HL-60/S4 treated with phorbol 12-myristate 13-acetate at 8.2 ng/mL for 4 days and 3 days (cell line): Measurements from ENCODE around the gene FGFRL1.

ENCODE experiments used
- in situ Hi-C: fragments of 300-500 bp; cut with MboI; formaldehyde crosslinking; loops from 2 replicates; pipeline ENCODE4 v1.15.0; 2022; ENCODE audit warnings: low sequenced_read_pairs

FGFRL1 gene

DNA sequence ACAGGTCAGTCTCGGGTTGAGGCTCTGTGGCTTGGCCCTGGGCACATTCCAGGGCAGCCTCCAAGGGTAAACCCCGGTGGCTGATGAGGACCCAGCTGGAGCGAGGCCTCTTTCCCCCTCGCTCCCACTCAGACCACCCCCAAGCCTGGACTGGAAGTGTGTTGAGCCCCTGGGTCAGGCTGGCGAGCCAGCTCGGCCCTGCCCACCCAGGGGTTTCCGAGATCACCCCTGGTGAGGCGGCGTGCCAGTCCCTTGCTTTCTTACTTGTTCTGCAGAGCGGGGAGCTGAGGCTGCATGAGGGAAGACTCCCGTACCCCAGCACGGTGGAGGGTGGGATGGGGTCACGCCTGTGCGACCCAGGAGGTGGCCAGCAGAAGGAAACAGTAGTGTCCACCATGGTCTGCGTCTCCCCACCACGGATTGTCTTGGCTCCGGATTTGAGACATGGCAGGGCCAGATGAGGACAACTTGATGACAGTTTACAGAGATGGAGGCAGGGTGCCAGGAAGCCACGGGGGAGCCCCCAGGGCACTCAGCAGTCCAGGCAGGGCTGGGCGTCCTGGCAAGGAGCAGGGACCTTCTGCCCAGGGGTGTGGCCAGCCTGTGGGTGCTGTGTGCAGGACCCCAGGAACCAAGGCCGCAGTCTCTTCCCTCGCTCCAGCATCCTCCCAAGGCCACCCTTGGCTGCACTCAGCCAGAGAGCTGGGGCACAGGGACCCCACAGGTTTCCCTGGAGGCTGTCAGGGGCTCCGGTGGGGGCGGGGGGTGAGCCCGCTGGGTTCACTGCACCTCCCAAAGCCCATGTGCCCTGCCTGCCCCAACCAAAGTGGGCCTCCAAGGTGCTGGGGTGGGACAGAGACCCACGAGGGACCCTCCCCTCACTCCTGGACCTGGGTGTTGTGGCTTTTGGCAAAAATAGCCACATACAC lies 6.6 kb upstream of the FGFRL1 start:
- in situ Hi-C loops: no loop called here

DNA sequence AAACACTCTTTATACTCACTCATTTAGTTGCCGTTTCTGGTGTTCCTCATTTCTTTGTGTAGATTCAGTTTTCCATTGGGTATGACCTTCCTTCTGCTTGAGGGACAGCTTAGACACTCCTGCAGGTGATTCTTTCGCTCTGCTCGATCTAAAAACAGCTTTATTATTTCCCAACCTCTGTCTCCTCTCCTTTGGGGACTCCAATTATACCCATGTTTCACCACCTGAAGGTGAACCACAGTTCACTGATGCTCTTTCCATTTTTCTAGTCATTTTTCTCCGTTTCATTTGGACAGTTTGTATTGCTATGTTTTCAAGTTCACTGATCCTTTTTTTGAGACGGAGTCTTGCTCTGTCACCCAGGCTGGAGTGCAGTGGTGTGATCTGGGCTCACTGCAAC lies 4.6 kb upstream of the FGFRL1 start:
- in situ Hi-C loops: no loop called here

- in situ Hi-C loops: no loop called here
These were observed 2.4 kb upstream of the FGFRL1 start for GRCh38 chr4:1008840-1009541.

DNA sequence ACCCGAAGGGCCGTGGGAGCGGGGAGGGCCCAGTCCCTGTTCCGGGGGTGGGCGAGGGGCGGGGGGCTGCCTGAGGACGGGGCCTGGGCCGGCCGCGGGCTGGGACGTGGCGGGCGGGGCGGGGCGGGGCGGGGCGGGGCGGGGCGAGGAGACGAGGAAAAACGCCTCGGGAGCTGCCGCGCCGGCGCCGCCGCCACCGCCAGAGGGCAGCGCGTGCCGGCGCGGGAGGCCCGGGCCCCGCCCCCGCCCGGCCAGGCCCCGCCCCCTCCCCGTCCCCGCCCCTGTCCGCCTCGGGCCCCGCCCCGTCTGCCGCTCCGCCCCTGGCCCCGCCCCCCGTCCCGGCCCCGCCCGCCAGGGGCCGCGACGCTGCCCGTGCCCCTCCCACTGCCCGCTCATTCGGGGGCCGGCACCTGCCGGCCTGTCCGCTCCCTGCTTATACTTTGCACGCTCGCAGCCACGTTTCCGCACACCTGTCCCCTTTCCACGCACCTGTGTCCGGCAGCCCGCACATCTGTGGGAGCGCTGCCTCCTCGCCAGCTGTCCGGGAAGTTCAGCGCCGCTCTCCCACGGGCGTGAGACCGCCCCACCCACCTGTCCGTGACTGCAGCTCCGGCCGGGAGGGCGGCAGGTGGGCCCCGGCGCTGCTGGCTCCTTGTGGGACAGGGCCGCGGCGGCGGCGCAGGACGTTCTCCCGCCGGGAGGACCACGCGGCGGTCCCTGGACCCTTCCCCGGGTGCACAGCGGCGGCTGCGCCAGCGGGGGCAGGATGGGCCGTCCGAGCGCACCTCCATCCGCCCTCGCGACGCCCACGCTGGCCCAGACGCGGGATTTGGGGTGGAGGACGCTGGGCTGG lies 1.7 kb upstream of the FGFRL1 start:
- in situ Hi-C loops: no loop called here

GRCh38 chr4:1010395-1011021 lies 918 bp upstream of the FGFRL1 start:
- in situ Hi-C loops: no loop called here

- in situ Hi-C loops: no loop called here
These were observed 224 bp downstream of the FGFRL1 start for GRCh38 chr4:1011666-1012033.

DNA sequence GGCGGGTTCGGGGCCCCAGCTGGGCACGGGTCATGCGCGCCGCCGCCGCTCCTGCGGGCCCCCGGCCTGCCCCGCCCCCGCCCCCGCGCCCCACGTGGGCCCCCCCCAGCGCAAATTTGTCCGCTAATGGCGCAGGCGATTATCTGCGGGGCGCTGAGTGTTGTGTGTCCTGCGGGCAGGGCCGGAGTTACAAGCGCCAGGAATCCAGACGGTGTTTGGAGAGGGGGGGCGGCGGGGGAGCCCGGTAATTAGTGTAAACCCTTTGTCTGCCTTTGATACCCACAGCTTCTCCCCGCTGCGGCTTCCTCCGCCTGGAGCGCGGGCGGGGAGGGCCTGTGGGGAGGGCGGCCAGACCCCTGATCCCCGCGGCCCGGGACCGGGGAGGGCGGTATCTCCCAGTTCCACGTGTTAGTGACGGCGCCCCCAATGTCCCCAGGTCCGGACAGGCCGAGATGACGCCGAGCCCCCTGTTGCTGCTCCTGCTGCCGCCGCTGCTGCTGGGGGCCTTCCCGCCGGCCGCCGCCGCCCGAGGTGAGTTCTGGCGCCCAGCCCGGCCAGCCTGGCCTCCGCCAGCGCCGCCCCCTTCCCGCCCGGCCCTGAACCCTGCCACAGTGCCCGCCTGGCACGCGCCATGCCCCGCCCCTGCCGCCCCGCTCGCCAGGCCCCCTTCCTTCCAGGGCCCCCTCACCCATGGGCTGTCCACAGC lies 761 bp downstream of the FGFRL1 start:
- in situ Hi-C loops: no loop called here

GRCh38 chr4:1013225-1014073 lies 2.0 kb downstream of the FGFRL1 start:
- in situ Hi-C loops: no loop called here

GRCh38 chr4:1014291-1015167 lies 3.1 kb downstream of the FGFRL1 start:
- in situ Hi-C loops: no loop called here

GRCh38 chr4:1015179-1015578 lies 3.8 kb downstream of the FGFRL1 start:
- in situ Hi-C loops: no loop called here

- in situ Hi-C loops: no loop called here
These were observed 4.3 kb downstream of the FGFRL1 start for GRCh38 chr4:1015746-1016145.

DNA sequence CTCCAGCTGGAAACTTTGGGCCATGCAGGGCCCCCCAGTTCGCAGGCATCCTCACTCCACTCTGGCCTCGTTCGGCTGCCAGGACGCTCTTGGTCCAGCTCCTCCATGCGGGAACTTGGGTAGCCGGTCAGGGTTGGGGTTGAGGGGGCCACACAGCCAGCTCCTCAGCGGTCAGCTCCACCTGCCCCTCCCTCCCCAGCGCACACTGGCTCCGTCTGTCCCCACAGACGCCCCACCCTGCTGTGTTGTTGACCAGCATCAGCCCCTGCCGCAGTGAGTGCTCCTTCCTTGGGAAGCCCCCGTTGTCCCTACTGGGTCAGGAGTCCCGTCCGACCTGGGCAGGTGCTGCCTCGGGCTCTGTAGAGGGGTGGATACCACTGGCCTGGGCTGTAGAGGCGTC lies 5.8 kb downstream of the FGFRL1 start:
- in situ Hi-C loops: no loop called here

GRCh38 chr4:1017706-1018105 lies 6.3 kb downstream of the FGFRL1 start:
- in situ Hi-C loops: no loop called here

DNA sequence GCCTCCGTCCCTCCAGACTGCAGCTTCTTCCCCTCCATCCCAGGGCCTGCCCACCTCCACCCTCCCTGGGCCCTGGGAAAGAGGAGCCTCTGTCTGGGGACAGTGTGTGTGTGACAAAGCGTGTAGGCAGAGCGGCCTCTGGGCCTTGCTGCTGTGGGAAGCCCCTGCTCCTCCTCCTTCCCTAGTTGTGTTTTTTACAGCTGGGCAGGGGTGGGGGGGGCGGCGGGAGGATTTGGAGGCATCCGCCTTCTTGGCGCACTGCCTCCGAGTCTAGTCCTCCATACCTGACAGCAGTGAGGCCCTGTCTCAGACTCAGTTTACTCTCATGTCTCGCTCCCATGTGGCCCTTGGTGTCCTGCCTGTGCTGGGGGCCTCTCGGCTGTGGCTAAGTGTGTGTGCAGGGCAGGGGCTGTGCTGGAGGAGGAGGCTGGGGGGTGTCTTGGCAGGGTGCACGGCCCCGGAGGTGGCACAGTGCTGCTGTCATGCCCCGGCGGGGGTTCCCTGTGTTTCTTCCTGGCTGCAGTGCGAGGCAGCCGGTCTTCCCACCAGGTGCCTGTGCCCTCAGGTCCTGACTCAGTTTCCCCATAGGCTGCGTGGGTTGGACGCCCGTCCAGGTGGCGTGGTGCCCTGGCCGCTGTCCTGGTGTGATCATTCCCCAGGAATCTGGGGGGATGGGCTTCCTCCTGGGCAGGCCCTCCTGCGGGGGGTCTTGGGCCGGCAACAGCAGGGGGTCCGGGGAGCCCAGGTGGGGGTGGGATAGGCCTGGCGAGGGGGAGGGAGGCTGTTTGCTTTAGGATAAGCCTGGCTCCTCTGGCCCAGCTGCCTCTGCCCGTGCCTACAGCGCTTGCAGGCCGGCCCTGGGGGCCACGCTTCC lies 7.0 kb downstream of the FGFRL1 start:
- in situ Hi-C loops: no loop called here

DNA sequence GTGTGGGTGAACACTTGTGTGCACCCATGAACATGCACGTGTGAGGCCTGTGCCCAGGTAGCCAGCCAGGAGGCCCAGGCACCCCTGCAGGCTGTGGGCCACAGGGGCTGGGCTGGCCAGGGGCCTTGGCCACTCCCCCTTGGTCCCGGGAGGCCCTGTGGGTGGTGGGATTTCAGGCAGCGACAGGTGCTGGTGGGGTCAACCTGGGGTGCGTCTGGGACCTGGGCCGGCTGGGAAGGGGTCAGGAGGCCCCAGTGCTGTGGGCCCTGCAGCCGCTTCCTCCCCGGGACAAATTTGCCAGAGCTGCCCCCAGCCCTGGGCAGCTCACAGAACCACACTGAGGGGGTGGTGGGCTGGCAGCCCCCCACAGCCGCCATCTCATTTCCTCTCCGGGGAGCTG lies 7.9 kb downstream of the FGFRL1 start:
- in situ Hi-C loops: no loop called here

- in situ Hi-C loops: no loop called here
These were observed 8.5 kb downstream of the FGFRL1 start for GRCh38 chr4:1019729-1020470.
